Heart left ventricle (tissue), 13 donors: ENCODE results near the gene RPS16.
A peak's percentile ranks its signal among the peaks of the same experiment; 100 is the strongest.

Experiments
- CTCF ChIP-seq, 12 donors: fragments of 200-600 bp; sonication (generic) in 4 of 12; IDR thresholded peaks; one replicate each; pipeline versions ENCODE4 v1.5.0 to v1.8.0; 2018 to 2022; ENCODE audit warnings: antibody characterized with exemption in 12 of 12, mild to moderate bottlenecking in 5 of 12
- POLR2A ChIP-seq, 2 donors: fragments of 450-650 bp; IDR thresholded peaks; one replicate each; pipeline ENCODE4 v1.6.1; 2017; ENCODE audit warnings: antibody characterized with exemption in 2 of 2, mild to moderate bottlenecking in 2 of 2, moderate library complexity in 2 of 2
- donor health status: ischemic (EF 13 %, LVEDD 7.1; RV severe dilation, severe dysfunction).
- donor health status: DM: no; HTN: yes; CAD: no.
- donor health status: DM: no; HTN: no; CAD: no.
- donor health status: ischemic (EF 25% LVEDD 6.9; RV normal size, moderate dysfunction).
- donor health status: ischemic (EF 25% LVEDD 5.7; RV mildly dilated, moderate dysfunction).
- donor health status: ischemic (EF 35%, LVEDD 5.7; RV mildly dilated, moderate dysfunction).
- donor health status: nonischemic (EF 11% LVEDD 7.7; RV severe dilation, severe dysfunction).
- donor health status: DM: yes; HTN: yes; CAD: no.
- donor health status: PGD.
- donor health status: ischemic (EF 29% LVEDD 5.4; RV normal size, mild dysfunction).
- donor health status: nonischemic (EF 23%, LVEDD 6.1; RV moderate dilation, normal function).

GRCh38 chr19:39480337-39481228 lies 44.8 kb upstream of the RPS16 start, which contains the start of gene TIMM50:
- TF ChIP-seq CTCF (IDR thresholded peaks at IDR 0.05) (peak in 1 of 12 donors; percentile 19), POLR2A (IDR thresholded peaks at IDR 0.05) (peak in 1 of 2 donors; percentile 63)
